GM21423 (cell line): ENCODE data around the gene N4BP2.
"Not testable (repeated sequence)": the region's sequence is repeated elsewhere in the genome, so short reads cannot be mapped to it uniquely, and the experiment has no call there.

Experiments
- ATAC-seq: cut with Tn5 transposase; IDR thresholded peaks from one replicate; pipeline ENCODE4 v1.9.1; 2021; ENCODE audit warnings: mild to moderate bottlenecking, moderate library complexity; ENCODE audit not compliant: unreplicated experiment

N4BP2 gene

DNA sequence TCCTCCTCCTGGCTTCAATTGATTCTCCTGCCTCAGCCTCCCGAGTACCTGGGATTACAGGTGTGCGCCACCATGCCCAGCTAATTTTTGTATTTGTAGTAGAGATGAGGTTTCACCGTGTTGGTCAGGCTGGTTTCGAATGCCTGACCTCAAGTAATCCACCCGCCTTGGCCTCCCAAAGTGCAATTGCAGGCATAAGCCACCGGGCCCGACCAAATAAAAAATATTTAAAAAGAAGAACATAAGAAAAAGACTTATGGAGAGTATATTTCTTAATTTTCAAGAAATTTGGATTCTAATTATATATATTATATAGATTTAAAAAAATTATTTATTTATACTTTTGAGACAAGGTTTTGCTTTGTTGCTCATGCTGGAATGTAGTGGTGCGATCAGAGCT is 29.8 kb downstream of the N4BP2 start:
- ATAC-seq: no peak

DNA sequence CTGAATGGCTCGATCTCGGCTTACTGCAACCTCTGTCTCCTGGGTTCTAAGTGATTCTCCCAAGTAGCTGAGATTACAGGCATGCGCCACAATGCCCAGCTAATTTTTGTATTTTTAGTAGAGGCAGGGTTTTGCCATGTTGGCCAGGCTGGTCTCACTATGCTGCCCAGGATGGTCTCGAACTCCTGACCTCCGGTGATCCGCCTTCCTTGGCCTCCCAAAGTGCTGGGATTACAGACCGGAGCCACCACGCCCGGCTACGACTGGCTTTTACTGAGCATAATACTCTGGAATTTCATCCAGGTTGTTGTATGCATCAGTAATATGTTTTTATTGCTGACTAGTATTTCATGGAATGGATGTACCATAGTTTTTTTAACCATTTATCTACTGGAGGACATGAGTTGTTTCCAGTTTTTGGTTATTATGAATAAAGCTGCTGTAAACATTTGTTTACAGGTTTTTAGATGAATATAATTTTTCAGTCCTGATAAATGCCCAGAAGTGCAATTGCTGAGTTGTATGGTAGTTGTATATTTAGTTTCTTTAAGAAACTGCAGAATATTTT is 31.2 kb downstream of the N4BP2 start:
- no peak for ATAC-seq

DNA sequence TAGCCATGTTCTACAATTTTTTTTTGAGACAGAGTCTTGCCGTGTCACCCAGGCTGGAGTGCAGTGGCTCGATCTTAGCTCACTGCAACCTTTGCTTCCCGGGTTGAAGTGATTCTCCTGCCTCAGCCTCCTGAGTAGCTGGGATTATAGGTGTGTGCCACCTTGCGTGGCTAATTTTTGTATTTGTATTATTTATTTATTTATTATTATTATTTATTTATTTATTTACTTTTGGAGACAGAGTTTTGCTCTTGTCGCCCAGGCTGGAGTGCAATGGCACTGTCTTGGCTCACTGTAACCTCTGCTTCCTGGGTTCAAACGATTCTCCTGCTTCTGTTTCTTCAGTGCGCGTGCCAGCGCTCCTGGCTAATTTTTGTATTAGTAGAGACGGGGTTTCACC is 36.8 kb downstream of the N4BP2 start:
- not testable (repeated sequence) for ATAC-seq

GRCh38 chr4:40099010-40099409 is 42.4 kb downstream of the N4BP2 start:
- no peak for ATAC-seq

DNA sequence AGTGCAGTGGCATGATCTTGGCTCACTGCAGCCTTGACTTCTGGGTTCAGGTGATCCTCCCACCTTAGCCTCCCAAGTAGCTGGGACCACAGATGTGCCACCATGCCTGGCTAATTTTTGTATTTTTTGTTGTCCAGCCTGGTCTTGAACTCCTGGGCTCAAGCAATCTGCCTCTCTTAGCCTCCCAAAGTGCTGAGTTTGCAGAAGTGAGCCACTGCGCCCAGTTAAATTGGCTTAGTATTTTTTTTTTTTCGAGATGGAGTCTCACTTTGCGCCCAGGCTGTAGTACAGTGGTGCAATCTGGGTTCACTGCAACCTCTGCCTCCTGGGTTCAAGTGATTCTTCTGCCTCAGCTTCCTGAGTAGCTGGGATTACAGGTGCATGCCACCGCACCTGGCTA is 50.5 kb downstream of the N4BP2 start:
- ATAC-seq: not testable (repeated sequence)

DNA sequence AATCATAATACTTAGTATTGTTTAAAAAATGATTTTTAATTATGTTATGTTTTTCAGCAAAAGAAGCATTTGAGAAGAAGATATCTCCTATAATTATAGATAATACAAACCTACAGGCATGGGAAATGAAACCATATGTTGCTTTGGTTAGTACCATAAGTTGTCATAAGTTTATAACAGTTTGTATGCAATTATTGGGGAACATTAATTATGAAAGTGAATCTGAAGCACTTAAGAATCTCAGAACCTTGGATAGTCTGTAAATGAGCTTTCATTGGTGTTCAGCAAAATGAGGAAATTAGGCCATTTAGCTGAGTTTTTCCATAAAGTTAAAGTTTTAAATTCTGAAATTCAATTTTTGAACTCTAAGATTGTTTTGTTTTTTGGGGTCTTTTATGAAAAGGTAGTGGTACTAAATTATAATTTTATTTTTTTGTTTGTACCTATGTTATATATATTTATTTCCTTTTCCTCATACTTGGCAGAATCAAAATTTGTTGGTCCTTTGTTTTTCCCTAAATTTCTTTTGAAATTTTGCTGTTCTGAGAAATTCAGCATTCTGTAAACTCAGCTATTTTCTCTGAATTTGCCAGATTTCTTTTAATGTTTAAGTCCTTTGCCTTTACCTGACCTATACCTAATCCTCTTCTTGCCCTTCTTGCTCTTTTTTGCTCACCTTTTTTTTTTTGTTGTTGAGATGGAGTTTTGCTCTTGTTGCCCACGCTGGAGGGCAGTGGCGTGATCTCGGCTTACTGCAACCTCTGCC is 55.6 kb downstream of the N4BP2 start:
- ATAC-seq: no peak

GRCh38 chr4:40114206-40114605 is 57.6 kb downstream of the N4BP2 start:
- no peak for ATAC-seq

DNA sequence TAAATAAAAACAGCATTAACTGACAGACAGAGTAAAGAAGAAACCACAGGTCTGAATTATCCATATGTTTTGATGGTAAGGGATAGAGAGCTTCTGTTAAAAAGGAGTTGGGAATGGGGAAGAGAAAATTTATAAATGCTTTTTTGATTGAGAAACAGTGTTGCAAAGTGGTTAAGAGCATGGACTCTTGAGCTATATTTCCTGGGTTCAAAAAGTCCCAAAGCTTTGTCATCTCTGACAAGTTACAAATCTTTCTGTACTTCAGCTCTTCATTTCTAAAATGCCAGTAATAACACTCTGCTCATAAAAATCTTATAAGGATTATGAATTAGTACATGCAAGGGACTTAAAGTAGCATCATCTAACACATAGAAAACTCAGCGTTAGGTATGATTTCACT is 62.2 kb downstream of the N4BP2 start:
- ATAC-seq: no peak

GRCh38 chr4:40119344-40119743 is 62.7 kb downstream of the N4BP2 start:
- ATAC-seq: no peak

GRCh38 chr4:40121515-40121914 is 64.9 kb downstream of the N4BP2 start:
- ATAC-seq: peak; percentile 73

DNA sequence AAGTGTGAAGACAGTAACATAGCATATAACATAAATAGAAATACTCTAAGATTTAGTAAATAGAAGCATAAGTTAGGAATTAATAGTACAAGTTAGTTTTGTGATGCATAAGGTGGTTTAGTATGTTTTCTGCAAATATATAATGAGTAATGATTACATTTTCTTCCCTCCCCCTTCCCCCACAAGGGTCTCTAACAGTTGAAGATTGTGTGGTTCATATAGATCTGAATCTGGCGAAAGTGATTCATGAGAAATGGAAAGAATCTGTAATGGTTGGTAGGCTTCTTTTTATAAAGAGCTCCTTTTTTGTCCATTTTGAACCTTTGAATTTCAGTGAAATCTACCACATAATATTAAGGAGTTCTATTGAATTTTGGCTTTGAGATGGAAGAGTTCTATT is 66.3 kb downstream of the N4BP2 start:
- ATAC-seq: no peak

DNA sequence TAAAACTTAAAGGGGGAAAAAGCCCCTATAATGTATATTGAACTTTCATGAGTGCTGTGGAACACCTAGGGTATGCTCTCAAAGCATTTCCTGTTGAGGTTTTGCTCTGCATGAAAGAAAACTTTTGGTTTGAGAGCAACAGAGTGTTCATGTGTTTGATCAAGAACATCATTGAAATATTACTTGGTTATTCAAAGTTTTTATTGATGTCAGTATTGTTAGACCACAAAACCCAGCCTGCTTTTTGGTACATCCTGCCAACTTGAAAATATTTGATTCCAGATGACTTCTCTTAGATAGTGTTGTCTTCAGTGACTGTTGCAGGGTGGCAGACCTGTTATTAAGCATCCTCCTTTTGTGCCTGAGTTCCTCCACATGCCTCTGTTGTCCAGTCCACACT is 68.0 kb downstream of the N4BP2 start:
- no peak for ATAC-seq

GRCh38 chr4:40130401-40131036 is 73.9 kb downstream of the N4BP2 start:
- ATAC-seq: no peak

- ATAC-seq: no peak
Observed at GRCh38 chr4:40132816-40133215, 76.2 kb downstream of the N4BP2 start.

DNA sequence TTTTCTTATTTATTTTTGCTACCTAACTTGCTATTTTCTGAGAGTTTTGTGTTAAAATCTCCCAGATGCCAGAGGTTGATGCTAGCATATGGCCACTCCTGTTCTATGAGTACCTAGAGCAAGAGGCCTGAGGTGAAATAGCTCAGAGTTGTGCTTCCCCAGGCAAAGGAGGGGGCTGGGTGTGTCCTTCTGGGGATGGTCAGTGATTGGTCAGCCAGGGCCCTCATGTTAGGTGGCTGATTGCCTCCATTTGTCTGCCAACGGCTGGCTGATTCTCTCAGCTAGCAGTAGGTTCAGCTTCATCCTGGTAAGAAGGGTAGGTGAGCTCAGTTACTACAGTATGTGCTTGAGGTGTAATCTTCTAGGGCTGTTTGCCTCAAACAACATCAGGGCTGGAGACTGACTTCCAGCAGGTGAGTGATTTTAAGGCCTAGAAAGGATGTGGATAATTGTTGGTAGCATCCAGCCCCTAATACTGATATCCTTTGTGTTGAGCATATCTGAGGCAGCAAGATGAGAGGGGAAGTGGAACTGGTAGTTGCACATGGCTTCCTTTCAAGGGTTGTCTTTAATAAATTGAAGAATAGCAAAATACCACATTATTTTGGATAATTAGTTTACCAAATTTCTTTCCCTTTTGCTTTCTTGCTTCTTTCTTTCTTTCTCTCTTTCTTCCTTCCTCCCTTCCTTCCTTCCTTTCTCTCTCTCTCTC is 77.7 kb downstream of the N4BP2 start:
- ATAC-seq: no peak

DNA sequence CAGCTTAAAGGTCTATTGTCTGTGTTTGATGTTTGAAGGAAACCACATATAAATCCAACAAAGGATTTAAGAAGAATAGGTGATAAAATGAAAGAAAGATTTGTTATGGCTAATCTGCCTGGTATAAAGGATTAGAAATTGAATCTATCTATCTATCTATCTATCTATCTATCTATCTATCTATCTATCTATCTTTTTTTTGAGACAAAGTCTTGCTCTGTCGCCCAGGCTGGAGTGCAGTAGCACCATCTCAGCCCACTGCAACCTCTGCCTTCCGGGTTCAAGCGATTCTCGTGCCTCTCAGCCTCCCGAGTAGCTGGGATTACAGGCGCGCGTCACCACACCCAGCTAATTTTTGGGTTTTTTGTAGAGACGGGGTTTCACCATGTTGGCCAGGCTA is 79.6 kb downstream of the N4BP2 start:
- not testable (repeated sequence) for ATAC-seq

DNA sequence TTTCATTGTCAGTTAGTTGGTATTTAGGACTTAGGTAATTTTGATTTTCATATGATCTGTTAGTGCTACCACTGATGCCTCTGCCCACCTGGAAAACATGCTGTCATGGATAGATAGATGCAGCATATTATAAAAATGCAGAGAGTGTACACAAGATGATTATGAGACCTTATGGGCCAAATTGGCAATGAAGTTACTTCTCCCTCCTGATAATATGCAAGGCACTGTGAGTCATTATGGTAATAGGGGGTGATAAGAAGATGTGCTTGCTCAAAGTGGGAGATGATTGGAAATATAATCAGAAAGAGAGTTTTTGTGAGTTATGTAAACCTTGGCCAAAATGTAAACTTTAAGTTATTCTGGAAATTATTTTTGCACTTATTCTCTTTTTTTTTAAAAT is 83.5 kb downstream of the N4BP2 start:
- no peak for ATAC-seq

DNA sequence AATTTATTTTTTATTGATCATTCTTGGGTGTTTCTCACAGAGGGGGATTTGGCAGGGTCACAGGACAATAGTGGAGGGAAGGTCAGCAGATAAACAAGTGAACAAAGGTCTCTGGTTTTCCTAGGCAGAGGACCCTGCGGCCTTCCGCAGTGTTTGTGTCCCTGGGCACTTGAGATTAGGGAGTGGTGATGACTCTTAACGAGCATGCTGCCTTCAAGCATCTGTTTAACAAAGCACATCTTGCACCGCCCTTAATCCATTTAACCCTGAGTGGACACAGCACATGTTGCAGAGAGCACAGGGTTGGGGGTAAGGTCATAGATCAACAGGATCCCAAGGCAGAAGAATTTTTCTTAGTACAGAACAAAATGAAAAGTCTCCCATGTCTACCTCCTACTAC is 83.9 kb downstream of the N4BP2 start:
- not testable (repeated sequence) for ATAC-seq

DNA sequence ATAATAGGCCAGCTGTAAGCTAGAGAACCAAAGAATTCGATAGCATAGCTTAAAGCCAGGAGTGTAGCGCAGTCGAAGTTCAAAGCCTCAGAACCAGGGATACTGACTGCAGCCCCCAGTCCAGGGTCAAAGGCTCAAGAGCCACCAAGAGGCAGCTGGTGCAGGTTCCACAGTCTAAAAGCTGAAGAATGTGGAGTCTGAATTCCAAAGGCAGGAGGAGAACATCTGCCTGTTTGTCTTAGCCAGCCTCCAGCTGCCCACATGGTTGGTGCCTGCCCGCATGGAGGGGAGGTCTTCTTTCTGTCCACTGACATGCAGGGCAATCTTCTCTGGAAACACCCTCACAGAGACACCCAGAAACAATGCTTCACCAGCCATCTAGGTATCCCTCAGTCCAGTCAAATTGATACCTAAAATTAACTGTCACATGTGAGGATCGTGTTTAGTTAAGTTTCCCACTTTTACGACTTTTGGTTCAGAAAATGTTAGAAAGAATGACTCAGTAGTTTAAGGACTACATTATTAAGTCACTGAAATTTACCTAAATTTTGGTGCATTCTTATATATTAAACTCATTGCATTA is 87.4 kb downstream of the N4BP2 start:
- no peak for ATAC-seq

- no peak for ATAC-seq
Observed at GRCh38 chr4:40144716-40145115, 88.1 kb downstream of the N4BP2 start.

GRCh38 chr4:40147490-40147889 is 90.8 kb downstream of the N4BP2 start:
- not testable (repeated sequence) for ATAC-seq
